Motor neuron (in vitro differentiated cells): ENCODE data around the gene MED17. TPM values are rescaled to one million over a fixed set of nuclear protein-coding genes. Genes with fewer than 3 reads are reported as not detected.
A peak's percentile ranks its signal among the peaks of the same experiment; 100 is the strongest.

Experiments used
- ATAC-seq, 8 experiments: fragments of 200-7000 bp; cut with Tn5 transposase; replicated peaks in 6 of 8; 2 replicates each; pipeline ENCODE4 v1.8.0; 2021; ENCODE audit warnings: mild to moderate bottlenecking in 8 of 8, moderate library complexity in 8 of 8
- H3K27ac ChIP-seq, 2 donors: fragments of 250-450 bp; sonication (Bioruptor Pico); 2 replicates each; pipeline ENCODE4 v1.9.0; 2021; ENCODE audit warnings: antibody characterized with exemption in 2 of 2, mild to moderate bottlenecking in 2 of 2, moderate library complexity in 1 of 2
- H3K4me1 ChIP-seq, 2 donors: fragments of 250-450 bp; sonication (Bioruptor Pico); replicated peaks in 1 of 2; 2 replicates each; pipeline ENCODE4 v1.6.1; 2021; ENCODE audit warnings: antibody characterized with exemption in 2 of 2, mild to moderate bottlenecking in 2 of 2, moderate library complexity in 1 of 2
- H3K4me3 ChIP-seq, 5 donors: fragments of 250-450 bp; sonication (Bioruptor Pico); 2 replicates each; pipeline ENCODE4 v1.9.0; 2021; ENCODE audit warnings: antibody characterized with exemption in 5 of 5, mild to moderate bottlenecking in 5 of 5, moderate library complexity in 4 of 5
- WGBS, 10 experiments: fragments of 450-650 bp; shearing (Covaris generic); methylation state at CpG; one replicate each; pipeline ENCODE4 v1.0.0; 2022; 5-methylcytosine and 5-hydroxymethylcytosine counted together
- in situ Hi-C, 9 experiments: fragments of 400-800 bp; cut with MboI; loops; one replicate each; pipeline ENCODE4 v1.15.0; 2021; ENCODE audit warnings: low sequenced_read_pairs in 9 of 9, low pct_unique_long_range_greater_than_20kb in 2 of 9; ENCODE audit not compliant: unreplicated experiment in 9 of 9
- total RNA-seq, 8 experiments: library from RNA; unstranded; fragments of 300-600 nt; gene quantifications; 2 replicates each; pipeline versions ENCODE4 v1.2.3 to v1.2.4, GENCODE V29; 2022

The MED17 gene
- total RNA-seq, 8 experiments from 2014 or later: 23.2 to 50.6 (median 32.2) TPM

DNA sequence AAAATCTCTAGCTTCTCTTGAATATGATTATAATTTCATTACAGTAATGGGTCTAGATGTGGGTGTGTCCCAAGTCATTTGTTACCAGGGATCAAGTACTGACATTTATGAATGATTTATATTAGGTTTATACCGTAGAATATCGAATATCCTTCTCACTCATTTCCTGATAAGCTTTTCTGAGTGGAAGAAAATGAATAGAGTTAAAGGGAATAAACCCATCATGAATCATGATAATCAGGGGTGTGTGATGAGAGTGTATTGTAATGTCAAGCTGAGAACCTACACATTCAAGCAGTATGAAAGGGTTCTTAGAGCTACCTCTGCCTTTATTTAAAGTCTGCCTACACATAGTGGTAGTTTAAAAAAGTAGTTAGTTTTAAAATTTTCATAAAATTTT is 17.3 kb downstream of the MED17 start:
- in situ Hi-C loops: no loop called here
- WGBS, 10 experiments: 0 to 93% (median 13%) methylated on average over 1 to 2 of the region's 2 CpGs; no CpG with 5 or more reads in 3 of the 10 experiments
- H3K27ac ChIP-seq: no peak overlapping the region
- no peak overlapping the region for H3K4me3 ChIP-seq
- no peaks in the 10 kb centered on the region for H3K4me1 ChIP-seq
- ATAC-seq: peak in 3 of 8 experiments; percentile 36 to 81 (median 58)

DNA sequence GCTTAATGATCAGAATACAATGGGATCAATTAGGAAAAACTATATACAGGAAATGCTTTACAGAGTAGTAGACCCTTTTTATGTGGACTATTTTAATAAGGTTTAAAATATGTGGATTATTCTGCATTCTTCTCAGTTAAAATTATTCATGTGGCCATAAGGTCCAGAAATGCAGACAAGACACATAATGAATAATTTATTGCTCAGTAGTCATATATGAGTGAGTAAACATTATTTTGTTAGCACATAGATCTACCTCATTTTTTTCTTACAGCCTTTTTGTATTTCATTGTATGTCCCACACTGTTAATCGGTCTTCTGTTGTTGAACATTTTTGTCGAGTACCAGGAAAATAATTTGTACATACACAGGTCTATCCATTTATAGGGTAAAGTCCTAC is 20.8 kb downstream of the MED17 start:
- no peaks in the 10 kb centered on the region for H3K4me1 ChIP-seq
- WGBS, 10 experiments: 33 to 100% (median 85%) methylated on average over 1 to 2 of the region's 2 CpGs; no CpG with 5 or more reads in 2 of the 10 experiments
- ATAC-seq: peak in 3 of 8 experiments; percentile 48 to 77 (median 58)
- in situ Hi-C loops: no loop called here
- no peak overlapping the region for H3K4me3 ChIP-seq
- H3K27ac ChIP-seq: no peak overlapping the region

DNA sequence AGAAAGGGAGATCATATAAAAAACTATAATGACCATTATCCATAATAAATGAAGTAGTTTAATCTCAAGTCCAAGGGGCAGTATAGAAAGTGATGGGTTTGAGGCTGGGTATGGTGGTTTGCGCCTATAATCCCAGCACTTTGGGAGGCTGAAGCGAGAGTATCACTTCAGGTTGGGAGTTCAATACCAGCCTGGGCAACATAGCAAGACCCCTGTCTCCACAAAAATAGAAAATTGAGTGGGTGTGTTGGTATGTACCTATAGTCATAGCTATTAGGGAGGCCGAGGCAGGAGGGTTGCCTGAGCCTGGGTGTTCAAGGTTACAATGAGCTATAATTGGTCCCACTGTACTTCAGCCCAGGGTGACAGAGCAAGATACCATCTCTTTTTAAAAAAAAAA is 23.9 kb downstream of the MED17 start:
- in situ Hi-C loops: no loop called here
- no peak for ATAC-seq
- 83 to 100% (median 100%) methylated on average over 1 to 3 of the region's 3 CpGs; no CpG with 5 or more reads in 1 of the 10 experiments for WGBS, 10 experiments

DNA sequence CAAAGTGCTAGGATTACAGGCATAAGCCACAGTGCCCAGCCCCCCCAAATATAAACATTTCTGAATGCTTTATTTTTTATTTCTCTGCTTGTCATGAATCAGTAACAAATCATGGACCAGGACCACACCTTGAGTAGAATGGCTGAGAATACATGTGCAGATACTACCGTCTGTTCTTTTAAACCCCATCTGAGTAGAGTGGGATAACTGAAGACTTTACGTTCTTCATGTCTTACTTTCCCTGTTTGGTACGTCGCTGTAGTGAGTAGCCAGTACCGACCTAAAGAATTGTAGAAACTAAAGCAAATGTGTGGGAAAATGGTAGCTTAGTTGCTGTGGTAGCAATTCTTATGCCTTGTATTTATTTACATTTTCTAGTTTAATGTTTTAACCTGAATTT is 29.9 kb downstream of the MED17 start:
- 80 to 100% (median 96%) methylated on average over 2 to 5 of the region's 5 CpGs; no CpG with 5 or more reads in 1 of the 10 experiments for WGBS, 10 experiments
- ATAC-seq: peak in 1 of 8 experiments; percentile 33
- H3K27ac ChIP-seq: no peak overlapping the region
- H3K4me1 ChIP-seq: no peaks in the 10 kb centered on the region
- H3K4me3 ChIP-seq: no peak overlapping the region
- in situ Hi-C loops: no loop called here

More for the DNA sequence above, 23.9 kb downstream of the MED17 start:
- H3K4me3 ChIP-seq: no peak overlapping the region
- H3K4me1 ChIP-seq: no peaks in the 10 kb centered on the region
- no peak overlapping the region for H3K27ac ChIP-seq

DNA sequence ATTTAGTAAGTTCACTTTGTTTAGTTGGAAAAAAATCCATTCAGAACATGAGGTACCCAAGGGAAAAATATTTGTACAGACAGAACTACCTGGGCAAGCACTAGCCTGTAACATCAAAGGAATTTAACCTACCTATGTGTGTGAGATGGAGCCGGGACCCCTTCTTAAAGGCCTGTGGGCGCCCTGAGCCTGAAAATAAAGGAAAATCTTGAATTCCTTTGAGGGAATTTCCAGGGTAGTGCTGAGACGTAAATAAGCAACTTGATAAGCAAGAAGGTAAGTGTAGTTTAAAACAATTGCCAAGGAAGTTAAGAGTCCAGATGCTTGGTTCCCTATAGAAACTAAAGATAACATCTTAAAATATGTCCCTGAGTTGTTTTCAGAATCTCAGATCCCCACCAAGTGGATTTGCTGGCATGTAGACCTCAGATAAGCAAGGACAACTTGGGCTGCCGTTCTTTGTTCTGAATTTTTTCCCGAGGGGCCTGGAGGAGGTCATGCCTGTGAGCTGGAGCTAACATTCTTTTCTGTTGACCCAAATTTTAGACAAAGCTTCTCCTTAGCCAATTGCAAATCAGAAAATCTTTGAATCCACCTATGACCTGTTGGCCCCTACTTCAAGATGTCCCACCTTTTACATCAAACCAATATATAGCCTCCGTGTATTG is 31.0 kb downstream of the MED17 start:
- ATAC-seq: no peak
- WGBS, 10 experiments: 73 to 100% (median 91%) methylated on average over 2 to 6 of the region's 6 CpGs; no CpG with 5 or more reads in 1 of the 10 experiments
- no peak overlapping the region for H3K27ac ChIP-seq

DNA sequence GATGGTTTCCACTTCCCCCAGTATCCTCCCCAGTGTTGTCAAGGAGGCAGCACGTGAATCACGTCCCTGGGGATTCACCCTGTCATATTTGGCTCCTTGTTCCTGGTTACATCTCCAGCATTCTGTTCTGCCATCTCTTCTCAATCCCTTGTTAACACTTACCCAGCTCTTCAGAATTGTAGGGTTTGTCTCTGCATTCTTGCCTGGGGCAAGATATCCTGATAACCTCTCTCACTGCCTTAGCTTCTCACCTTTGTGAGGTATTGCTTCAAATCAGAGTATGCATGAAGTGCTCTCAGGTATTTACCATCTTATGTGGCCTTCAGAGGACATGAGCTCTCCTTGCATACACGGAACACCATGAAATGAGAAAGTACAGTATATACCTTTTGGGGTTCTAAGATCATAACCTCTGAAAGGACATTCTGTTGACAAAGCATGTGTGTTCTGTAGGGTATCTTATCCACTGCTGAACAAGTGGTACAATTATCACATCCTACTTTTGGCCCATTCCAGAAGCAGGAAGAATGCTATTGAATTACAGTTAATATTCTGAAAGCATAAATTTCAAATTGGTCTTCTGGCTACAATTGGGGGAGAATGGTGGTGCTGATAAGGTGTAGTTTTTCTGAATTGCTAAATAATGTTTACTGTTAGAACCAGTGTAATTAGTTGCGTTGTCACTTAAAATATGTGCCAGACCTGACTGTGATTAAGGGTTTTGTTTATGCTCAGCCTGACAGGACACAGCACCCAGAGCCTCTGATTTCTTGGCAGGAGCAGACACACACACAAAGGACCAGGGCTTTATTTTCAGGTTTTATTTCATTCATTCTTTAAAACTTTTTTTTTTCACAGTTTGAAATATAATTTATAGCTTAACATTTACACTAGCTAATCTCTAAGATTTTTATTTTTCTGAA is 33.6 kb downstream of the MED17 start:
- no peak overlapping the region for H3K4me3 ChIP-seq
- ATAC-seq: peak in 2 of 8 experiments; percentile 18 to 36
- H3K27ac ChIP-seq: no peak overlapping the region

More for the DNA sequence above, 31.0 kb downstream of the MED17 start:
- in situ Hi-C loops: no loop called here
- no peaks in the 10 kb centered on the region for H3K4me1 ChIP-seq
- H3K4me3 ChIP-seq: no peak overlapping the region

DNA sequence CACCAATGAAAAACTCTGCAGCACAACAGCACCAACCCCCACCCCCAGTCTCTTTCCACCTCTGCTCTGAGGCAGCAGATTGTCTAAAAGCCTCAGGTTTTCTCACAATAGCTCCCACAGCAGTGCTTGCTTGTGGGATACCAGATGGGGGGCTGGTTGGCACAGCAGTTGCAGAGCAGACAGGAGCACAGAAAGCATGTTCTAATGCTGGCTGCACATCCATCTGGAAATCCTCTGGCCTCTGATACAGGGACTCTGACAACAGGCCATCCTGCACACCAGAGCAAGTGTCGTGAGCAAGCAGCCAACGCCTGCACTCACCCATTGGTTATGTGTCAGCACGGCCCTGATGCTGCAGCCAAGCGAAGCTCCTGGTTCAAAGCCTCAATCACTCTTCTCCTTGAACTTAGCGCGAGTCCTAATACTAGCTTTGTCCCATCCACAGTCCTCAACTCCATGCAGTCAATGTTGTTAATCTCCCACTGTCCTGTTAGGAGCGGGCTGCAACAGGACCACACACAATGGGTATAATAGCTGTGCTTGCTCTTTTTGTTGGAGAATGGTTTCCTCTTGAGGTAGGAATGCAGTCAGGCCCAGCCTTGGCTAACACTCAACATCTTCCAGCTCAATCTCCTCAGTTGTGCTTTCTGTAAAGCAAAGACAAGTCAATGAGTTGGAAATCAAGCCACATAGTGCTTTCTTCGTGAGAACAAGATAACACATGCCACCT is 36.0 kb downstream of the MED17 start:
- H3K4me1 ChIP-seq: peaks cover 0 to 5% of the 10 kb centered on the region in 2 donors
- peak in 2 of 8 experiments; percentile 41 to 59 for ATAC-seq
- no peak overlapping the region for H3K27ac ChIP-seq
- H3K4me3 ChIP-seq: no peak overlapping the region
- in situ Hi-C loops: no loop called here
- WGBS, 10 experiments: 67 to 100% (median 77%) methylated on average over 1 to 6 of the region's 8 CpGs; no CpG with 5 or more reads in 3 of the 10 experiments

More for the DNA sequence above, 33.6 kb downstream of the MED17 start:
- in situ Hi-C loops: no loop called here
- WGBS, 10 experiments: 30 to 100% (median 84%) methylated on average over 1 to 4 of the region's 4 CpGs; no CpG with 5 or more reads in 2 of the 10 experiments
- peaks cover 0 to 5% of the 10 kb centered on the region in 2 donors for H3K4me1 ChIP-seq

DNA sequence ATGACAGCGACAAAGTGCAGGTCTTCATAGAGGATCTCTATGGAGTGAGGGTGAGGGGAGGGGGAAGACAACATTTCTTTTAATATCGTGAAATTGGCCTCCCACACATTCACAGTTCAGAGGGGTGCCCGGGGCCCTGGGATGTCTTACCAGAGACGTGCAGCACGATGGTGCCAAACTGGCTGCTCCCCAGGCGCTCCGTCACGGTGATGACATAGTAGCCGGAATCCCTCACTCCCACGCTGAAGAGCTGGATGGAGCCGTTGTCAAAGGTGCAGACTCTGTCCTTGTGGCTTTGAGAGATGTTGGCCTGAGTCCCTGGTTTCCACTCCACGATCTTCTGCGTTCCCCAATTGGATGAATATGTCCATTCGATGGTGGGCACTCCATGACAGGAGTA is 36.8 kb downstream of the MED17 start:
- no peak for ATAC-seq

DNA sequence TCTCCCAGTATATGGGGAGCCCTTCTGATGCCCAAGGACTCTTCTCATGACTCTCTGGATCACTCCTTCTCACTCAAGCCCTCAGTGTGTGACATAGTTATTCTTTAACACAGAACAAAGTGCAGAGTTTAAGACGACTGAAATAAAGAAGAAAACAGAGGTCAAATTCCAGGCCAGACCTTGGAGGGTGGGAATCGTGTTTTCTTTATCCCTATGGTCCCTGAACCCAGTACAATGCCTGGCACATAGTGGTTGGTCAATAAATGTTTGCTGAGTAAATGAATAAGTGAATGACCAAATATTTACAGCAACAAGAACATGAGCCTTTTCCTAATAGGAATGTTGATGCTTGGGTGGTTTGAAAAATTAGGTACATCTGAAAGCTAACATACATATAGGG is 37.5 kb downstream of the MED17 start:
- in situ Hi-C loops: no loop called here
- WGBS, 10 experiments: 19 to 100% (median 45%) methylated on average over 1 to 2 of the region's 2 CpGs; no CpG with 5 or more reads in 1 of the 10 experiments

More for the DNA sequence above, 36.8 kb downstream of the MED17 start:
- 82 to 100% (median 84%) methylated on average over 2 to 9 of the region's 14 CpGs; no CpG with 5 or more reads in 7 of the 10 experiments for WGBS, 10 experiments
- in situ Hi-C loops: no loop called here
- Histone ChIP-seq H3K4me3 (no peak overlapping the region), H3K27ac (no peak overlapping the region), H3K4me1 (peaks cover 0 to 5% of the 10 kb centered on the region in 2 donors)

DNA sequence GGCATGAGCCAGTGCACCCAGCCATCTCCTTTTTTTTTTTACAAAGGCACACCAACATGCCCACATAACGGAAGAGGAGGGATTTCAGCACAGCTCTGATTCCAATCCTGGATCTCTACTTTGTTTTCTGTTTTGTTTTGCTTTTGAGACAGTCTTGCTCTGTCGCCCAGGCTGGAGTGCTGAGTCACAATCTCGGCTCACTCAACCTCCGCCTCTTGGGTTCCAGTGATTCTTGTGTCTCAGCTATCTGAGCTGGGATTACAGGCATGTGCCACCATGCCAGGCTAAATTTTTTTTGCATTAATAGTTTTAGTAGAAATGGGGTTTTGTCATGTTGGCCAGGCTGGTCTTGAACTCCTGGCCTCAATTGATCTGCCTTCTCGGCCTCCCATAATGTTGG is 38.3 kb downstream of the MED17 start:
- 60 to 100% (median 100%) methylated on average over 1 to 5 of the region's 5 CpGs; no CpG with 5 or more reads in 2 of the 10 experiments for WGBS, 10 experiments
- no peak for ATAC-seq
- in situ Hi-C loops: no loop called here
- Histone ChIP-seq H3K27ac (no peak overlapping the region), H3K4me3 (no peak overlapping the region), H3K4me1 (peaks cover 0 to 5% of the 10 kb centered on the region in 2 donors)

More for the DNA sequence above, 37.5 kb downstream of the MED17 start:
- H3K4me1 ChIP-seq: peaks cover 0 to 5% of the 10 kb centered on the region in 2 donors
- H3K4me3 ChIP-seq: no peak overlapping the region
- ATAC-seq: no peak
- no peak overlapping the region for H3K27ac ChIP-seq

DNA sequence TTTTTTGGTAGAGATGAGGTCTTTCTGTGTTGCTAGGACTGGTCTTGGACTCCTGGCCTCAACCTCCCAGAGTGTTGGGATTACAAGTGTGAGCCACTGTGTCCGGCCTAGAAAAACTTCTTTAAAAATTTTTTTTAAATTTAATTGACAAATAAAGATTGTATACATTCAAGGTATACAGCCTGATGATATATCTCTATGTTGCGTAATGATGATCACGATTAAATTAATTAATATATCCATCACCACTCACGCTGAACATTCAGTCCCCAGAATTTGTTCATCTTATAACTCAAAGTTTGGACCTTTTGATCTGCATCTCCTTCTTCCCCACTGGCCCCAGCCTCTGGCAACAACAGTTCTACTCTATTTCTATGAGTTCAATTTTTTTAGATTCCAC is 39.1 kb downstream of the MED17 start:
- WGBS, 10 experiments: 79 to 100% (median 99%) methylated on average over 1 to 4 of the region's 4 CpGs
- no peak for ATAC-seq
- no peak overlapping the region for H3K4me3 ChIP-seq
- H3K4me1 ChIP-seq: peaks cover 0 to 5% of the 10 kb centered on the region in 2 donors
- no peak overlapping the region for H3K27ac ChIP-seq
- in situ Hi-C loops: no loop called here

DNA sequence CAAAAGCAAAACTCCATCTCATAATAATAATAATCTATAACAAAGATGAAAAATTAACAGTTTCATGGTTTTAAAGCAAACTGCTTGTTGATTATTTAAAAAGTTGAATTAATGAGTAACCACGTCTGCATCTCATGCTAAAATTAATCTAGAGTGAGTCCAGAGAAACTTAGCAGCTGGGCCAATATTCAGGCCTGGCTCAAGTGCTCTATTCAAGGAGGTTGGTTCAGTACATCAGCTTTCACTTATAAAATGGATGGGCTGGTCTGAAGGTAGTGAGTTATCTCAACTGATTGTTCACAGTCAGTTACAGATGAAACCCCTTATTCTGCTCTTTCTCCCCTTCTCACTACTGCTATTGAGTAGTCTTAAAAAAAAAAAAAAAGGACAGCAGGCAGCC is 43.3 kb downstream of the MED17 start:
- Histone ChIP-seq H3K4me1 (no peaks in the 10 kb centered on the region), H3K27ac (no peak overlapping the region), H3K4me3 (no peak overlapping the region)
- WGBS, 10 experiments: 38 to 73% methylated on average over 1 of the region's 1 CpG; no CpG with 5 or more reads in 8 of the 10 experiments
- in situ Hi-C loops: no loop called here
- ATAC-seq: peak in 1 of 8 experiments; percentile 62
